Activated CD8-positive, alpha-beta T cell treated with anti-CD3 and anti-CD28 coated beads, Interleukin-2, amount 10 ng/mL, durations not matched to agents 7 days and 5 days (primary cell): ENCODE measurements around the gene ZBED5. TPM values are rescaled to one million over a fixed set of nuclear protein-coding genes. Genes with fewer than 3 reads are reported as not detected.
A peak's percentile ranks its signal among the peaks of the same experiment; 100 is the strongest.

Experiments
- ATAC-seq: fragments of 150-1000 bp; cut with Tn5 transposase; one replicate; pipeline ENCODE4 v1.10.0; 2021; ENCODE audit warnings: moderate library complexity
- CTCF ChIA-PET: fragments of 350-600 bp; sonication (Branson Sonifier 250); formaldehyde crosslinking; loops from one replicate; lab custom pipeline; 2021; ENCODE audit warnings: antibody characterized with exemption; lab: Charles Lee
- POLR2A ChIA-PET: fragments of 350-600 bp; sonication (Branson Sonifier 250); formaldehyde crosslinking; loops from one replicate; lab custom pipeline; 2021; ENCODE audit warnings: antibody characterized with exemption; lab: Charles Lee
- DNase-seq: peaks from one replicate; pipeline ENCODE4 v3.0.0-alpha.2; 2020
- H3K27ac Mint-ChIP-seq: one replicate; pipeline ENCODE4 v1.8.0; 2021; ENCODE audit warnings: mild to moderate bottlenecking, mixed read lengths
- H3K27me3 Mint-ChIP-seq: one replicate; pipeline ENCODE4 v1.8.0; 2021; ENCODE audit warnings: low read depth, mixed read lengths
- H3K36me3 Mint-ChIP-seq: one replicate; pipeline ENCODE4 v1.8.0; 2021; ENCODE audit warnings: low read depth, mixed read lengths
- H3K4me1 Mint-ChIP-seq: one replicate; pipeline ENCODE4 v1.8.0; 2021; ENCODE audit warnings: low read depth, mixed read lengths
- H3K4me3 Mint-ChIP-seq: one replicate; pipeline ENCODE4 v1.8.0; 2021; ENCODE audit warnings: mild to moderate bottlenecking, mixed read lengths
- H3K9me3 Mint-ChIP-seq: one replicate; pipeline ENCODE4 v1.8.0; 2022; ENCODE audit warnings: mixed read lengths; ENCODE audit not compliant: insufficient read depth
- total RNA-seq, 2 experiments: library from RNA; stranded (reverse); gene quantifications; one replicate each; pipeline ENCODE4 v1.2.3, GENCODE V29; 2021

The ZBED5 gene
- total RNA-seq, 2 experiments from 2014 or later = 33.7 to 35.6 TPM

GRCh38 chr11:10876158-10876557, 18.3 kb upstream of the ZBED5 start:
- no peak overlapping the region for H3K27ac Mint-ChIP-seq
- H3K4me1 Mint-ChIP-seq = peaks cover 12% of the 10 kb centered on the region
- no peak overlapping the region for H3K4me3 Mint-ChIP-seq
- ATAC-seq (no peak), DNase-seq (no peak)
- no peaks in the 10 kb centered on the region for H3K27me3 Mint-ChIP-seq
- peaks cover 30% of the 10 kb centered on the region for H3K9me3 Mint-ChIP-seq
- ChIA-PET CTCF (interaction anchor here (1.4 kb wide), 1 partner anchor 24 kb away, joined by 5 read pairs; no protein-coding TSS in a partner anchor), POLR2A (interaction anchor here (1.0 kb wide), 1 partner anchor 67 kb away, joined by 3 read pairs; the partner anchor contains the start of gene EIF4G2)
- peaks cover 32% of the 10 kb centered on the region for H3K36me3 Mint-ChIP-seq

DNA sequence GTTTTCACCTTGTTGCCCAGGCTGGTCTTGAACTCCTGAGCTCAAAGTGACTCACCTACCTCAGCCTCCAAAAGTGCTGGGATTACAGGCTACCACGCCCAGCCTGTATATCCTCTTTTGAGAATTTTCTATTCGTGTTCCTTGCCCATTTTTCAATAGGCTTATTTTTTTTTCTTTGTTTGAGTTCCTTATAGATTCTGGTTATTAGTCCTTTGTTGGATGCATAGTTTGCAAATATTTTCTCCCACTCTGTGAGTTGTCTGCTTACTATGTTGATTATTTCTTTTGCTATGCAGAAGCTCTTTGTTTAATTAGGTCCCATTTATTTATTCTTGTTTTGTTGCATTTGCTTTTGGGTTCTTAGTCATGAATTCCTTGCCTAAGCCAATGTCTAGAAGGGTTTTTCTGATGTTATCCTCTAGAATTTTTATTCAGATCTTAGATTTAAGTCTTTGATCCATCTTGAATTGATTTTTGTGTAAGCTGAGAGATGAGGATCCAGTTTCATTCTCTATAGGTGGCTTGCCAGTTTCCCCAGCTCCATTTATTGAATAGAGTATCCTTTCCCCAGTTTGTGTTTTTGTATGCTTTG, 17.7 kb upstream of the ZBED5 start:
- Mint-ChIP-seq H3K4me1 (peaks cover 12% of the 10 kb centered on the region), H3K36me3 (peaks cover 33% of the 10 kb centered on the region), H3K27me3 (no peaks in the 10 kb centered on the region), H3K4me3 (no peak overlapping the region), H3K9me3 (peaks cover 31% of the 10 kb centered on the region), H3K27ac (no peak overlapping the region)
- DNase-seq = no peak
- ChIA-PET POLR2A (interaction anchor here (1.0 kb wide), 1 partner anchor 67 kb away, joined by 3 read pairs; the partner anchor contains the start of gene EIF4G2), CTCF (interaction anchor here (0.8 to 1.4 kb wide), 3 partner anchors 25 to 143 kb away, joined by 3 to 5 read pairs (median 3); no protein-coding TSS in a partner anchor)
- no peak for ATAC-seq

- ATAC-seq = no peak
- Mint-ChIP-seq H3K9me3 (peaks cover 26% of the 10 kb centered on the region), H3K27ac (no peak overlapping the region), H3K4me3 (no peak overlapping the region), H3K36me3 (peaks cover 23% of the 10 kb centered on the region), H3K27me3 (no peaks in the 10 kb centered on the region), H3K4me1 (peaks cover 6% of the 10 kb centered on the region)
- DNase-seq = no peak
- ChIA-PET POLR2A (interaction anchor here (0.6 kb wide), 1 partner anchor 88 kb away, joined by 3 read pairs; no protein-coding TSS in a partner anchor), CTCF (no interaction called here)
Observed at GRCh38 chr11:10872097-10872496, 14.2 kb upstream of the ZBED5 start.

DNA sequence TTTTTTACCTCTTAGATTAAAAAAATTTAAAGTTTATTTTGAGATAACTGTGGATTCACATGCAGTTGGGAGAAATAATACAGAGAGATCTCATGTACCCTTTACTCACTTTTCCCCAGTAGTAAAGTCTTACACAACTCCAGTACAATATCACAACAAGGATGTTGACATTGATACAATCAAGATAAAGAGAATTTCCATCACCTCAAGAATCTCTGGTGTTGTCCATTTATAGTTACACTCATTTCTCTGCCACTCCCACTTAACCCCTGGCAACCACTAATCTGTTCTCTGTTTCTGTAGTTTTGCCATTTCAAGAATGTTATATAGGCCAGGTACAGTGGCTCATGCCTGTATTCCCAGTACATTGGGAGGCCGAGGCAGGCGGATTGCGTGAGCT, 10.5 kb upstream of the ZBED5 start:
- CTCF ChIA-PET = interaction anchor here (2.4 kb wide), 1 partner anchor 11 kb away, joined by 9 read pairs; no protein-coding TSS in a partner anchor
- POLR2A ChIA-PET = no interaction called here
- Mint-ChIP-seq H3K27me3 (no peaks in the 10 kb centered on the region), H3K27ac (no peak overlapping the region), H3K36me3 (peaks cover 18% of the 10 kb centered on the region), H3K9me3 (peaks cover 23% of the 10 kb centered on the region), H3K4me3 (no peak overlapping the region), H3K4me1 (peaks cover 11% of the 10 kb centered on the region)
- ATAC-seq (no peak), DNase-seq (no peak)

DNA sequence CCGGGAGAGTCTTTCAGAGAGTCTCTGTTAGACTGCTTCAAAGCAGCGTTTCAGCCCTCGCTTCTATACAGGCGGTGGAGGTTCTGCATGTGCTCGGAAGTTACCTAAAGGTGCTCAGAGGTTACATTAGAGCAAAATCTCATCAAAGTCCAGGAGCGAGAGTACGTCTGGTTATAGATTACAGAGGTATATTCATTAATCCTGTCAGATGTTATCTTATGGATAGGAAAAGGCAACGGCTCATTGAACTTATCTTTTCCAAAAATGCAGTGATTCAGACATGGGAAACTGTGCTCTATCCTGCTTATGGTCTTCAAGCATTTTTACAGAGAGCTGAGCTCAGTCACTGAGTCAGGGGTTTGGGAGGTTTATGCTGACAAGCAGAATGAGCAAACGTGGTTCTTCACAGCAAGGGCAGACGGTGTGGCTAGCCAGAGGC, 9.1 kb upstream of the ZBED5 start:
- H3K9me3 Mint-ChIP-seq = peaks cover 9% of the 10 kb centered on the region
- DNase-seq = no peak
- ChIA-PET POLR2A (no interaction called here), CTCF (no interaction called here)
- H3K27ac Mint-ChIP-seq = no peak overlapping the region
- ATAC-seq = no peak
- H3K36me3 Mint-ChIP-seq = peaks cover 7% of the 10 kb centered on the region
- H3K4me1 Mint-ChIP-seq = peaks cover 20% of the 10 kb centered on the region
- H3K4me3 Mint-ChIP-seq = no peak overlapping the region
- no peaks in the 10 kb centered on the region for H3K27me3 Mint-ChIP-seq

DNA sequence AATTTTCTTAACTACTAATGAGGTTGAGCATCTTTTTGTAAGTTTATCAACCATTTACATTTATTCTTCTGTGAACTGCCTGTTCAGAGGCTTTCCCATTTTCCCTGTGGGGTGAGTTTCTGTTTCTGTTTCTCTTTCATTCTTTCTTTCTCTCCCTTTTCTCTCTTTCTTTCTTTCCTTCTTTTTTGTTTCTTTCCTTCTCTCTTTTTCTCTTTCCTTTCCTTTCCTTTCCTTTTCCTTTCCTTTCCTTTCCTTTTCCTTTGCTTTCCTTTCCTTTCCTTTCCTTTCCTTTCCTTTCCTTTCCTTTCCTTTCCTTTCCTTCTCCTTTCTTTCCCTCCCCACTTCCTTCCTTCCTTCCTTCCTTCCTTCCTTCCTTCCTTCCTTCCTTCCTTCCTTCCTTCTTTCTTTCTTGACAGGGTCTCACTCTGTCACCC, 8.0 kb upstream of the ZBED5 start:
- H3K27ac Mint-ChIP-seq = no peak overlapping the region
- H3K36me3 Mint-ChIP-seq = peaks cover 2% of the 10 kb centered on the region
- H3K9me3 Mint-ChIP-seq = peaks cover 4% of the 10 kb centered on the region
- CTCF ChIA-PET = no interaction called here
- peaks cover 20% of the 10 kb centered on the region for H3K4me1 Mint-ChIP-seq
- DNase-seq (no peak), ATAC-seq (no peak)
- POLR2A ChIA-PET = no interaction called here
- no peaks in the 10 kb centered on the region for H3K27me3 Mint-ChIP-seq
- no peak overlapping the region for H3K4me3 Mint-ChIP-seq

DNA sequence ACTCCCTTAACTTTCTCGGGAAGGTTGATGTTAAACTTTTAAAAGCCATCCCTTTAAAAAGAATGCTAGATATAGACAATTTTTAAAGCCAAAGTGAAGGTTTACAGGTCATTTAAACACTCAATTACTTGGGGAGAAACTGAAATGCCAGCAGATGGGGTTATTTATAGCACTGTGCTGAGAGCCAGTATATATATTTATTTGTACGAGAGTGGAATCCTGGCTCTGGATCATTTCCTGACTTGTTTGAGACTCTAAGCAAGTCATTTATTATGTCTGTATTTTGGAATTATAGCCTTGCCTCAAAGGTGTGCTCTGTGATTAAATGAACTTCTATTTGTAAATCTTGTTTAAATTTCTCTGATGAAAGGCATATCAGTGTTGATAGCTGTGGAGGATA, 6.8 kb upstream of the ZBED5 start:
- H3K9me3 Mint-ChIP-seq = peaks cover 4% of the 10 kb centered on the region
- no peak overlapping the region for H3K27ac Mint-ChIP-seq
- H3K4me3 Mint-ChIP-seq = no peak overlapping the region
- peaks cover 26% of the 10 kb centered on the region for H3K4me1 Mint-ChIP-seq
- POLR2A ChIA-PET = no interaction called here
- peaks cover 2% of the 10 kb centered on the region for H3K36me3 Mint-ChIP-seq
- DNase-seq (no peak), ATAC-seq (no peak)
- H3K27me3 Mint-ChIP-seq = no peaks in the 10 kb centered on the region
- CTCF ChIA-PET = no interaction called here

DNA sequence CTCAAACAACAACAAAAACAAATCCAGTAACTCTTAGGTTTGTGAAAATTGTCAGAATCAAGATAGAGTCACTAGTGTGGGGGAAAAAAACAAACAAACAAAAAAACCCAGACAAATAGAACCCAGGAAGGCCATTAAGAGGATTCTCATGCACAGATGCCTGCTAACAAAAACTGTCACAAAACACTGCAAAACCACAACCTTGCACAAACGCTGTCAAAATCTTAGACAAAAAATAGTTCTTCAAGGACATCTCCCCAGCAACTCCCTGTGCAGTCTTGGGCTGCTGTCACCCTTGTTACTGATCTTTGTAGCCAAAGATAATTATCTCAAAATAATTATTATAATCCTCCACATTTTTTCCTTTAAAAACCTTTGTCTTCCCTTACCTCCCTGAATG, 4.6 kb upstream of the ZBED5 start:
- Mint-ChIP-seq H3K36me3 (peaks cover 4% of the 10 kb centered on the region), H3K4me1 (peaks cover 28% of the 10 kb centered on the region), H3K27me3 (no peaks in the 10 kb centered on the region), H3K9me3 (peaks cover 4% of the 10 kb centered on the region), H3K27ac (no peak overlapping the region), H3K4me3 (no peak overlapping the region)
- ATAC-seq = no peak
- CTCF ChIA-PET = interaction anchor here (1.2 kb wide), 1 partner anchor 17 kb away, joined by 6 read pairs; no protein-coding TSS in a partner anchor
- no peak for DNase-seq
- POLR2A ChIA-PET = interaction anchor here (1.3 kb wide), 1 partner anchor 53 kb away, joined by 8 read pairs; the partner anchor contains the start of gene EIF4G2

DNA sequence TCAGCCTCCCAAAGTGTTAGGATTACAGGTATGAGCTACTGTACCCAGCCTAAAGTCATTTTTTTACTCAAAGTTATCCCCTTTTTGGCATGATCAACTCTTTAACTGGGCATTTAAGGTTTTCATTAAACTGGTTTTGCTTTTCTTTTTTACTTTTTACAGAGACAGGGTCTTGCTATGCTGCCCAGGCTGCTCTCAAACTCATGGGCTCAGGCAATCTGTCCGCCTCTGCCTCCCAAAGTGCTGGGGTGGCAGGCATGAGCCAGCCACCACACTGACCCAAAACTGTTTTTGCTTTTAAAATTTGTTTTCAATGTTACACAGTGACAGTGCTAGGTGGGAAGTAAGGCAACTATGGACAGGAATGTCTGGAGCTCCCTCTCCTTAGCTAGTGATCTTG, 3.9 kb upstream of the ZBED5 start:
- POLR2A ChIA-PET = interaction anchor here (1.3 kb wide), 1 partner anchor 53 kb away, joined by 8 read pairs; the partner anchor contains the start of gene EIF4G2

GRCh38 chr11:10861047-10861446, 3.2 kb upstream of the ZBED5 start:
- CTCF ChIA-PET = no interaction called here
- no peak for DNase-seq
- POLR2A ChIA-PET = interaction anchor here (0.6 to 1.3 kb wide), 2 partner anchors 11 to 52 kb away, joined by 3 to 8 read pairs; partner anchors contain the start of gene EIF4G2
- ATAC-seq = no peak
- H3K4me3 Mint-ChIP-seq = no peak overlapping the region
- H3K36me3 Mint-ChIP-seq = peaks cover 9% of the 10 kb centered on the region
- H3K27ac Mint-ChIP-seq = no peak overlapping the region
- H3K4me1 Mint-ChIP-seq = peaks cover 31% of the 10 kb centered on the region
- H3K9me3 Mint-ChIP-seq = no peaks in the 10 kb centered on the region
- H3K27me3 Mint-ChIP-seq = no peaks in the 10 kb centered on the region

More for the DNA sequence above, 3.9 kb upstream of the ZBED5 start:
- Mint-ChIP-seq H3K27me3 (no peaks in the 10 kb centered on the region), H3K9me3 (peaks cover 4% of the 10 kb centered on the region), H3K4me3 (no peak overlapping the region), H3K27ac (no peak overlapping the region), H3K36me3 (peaks cover 7% of the 10 kb centered on the region), H3K4me1 (peaks cover 28% of the 10 kb centered on the region)
- DNase-seq = no peak
- ATAC-seq = no peak
- CTCF ChIA-PET = interaction anchor here (1.2 kb wide), 1 partner anchor 17 kb away, joined by 6 read pairs; no protein-coding TSS in a partner anchor

DNA sequence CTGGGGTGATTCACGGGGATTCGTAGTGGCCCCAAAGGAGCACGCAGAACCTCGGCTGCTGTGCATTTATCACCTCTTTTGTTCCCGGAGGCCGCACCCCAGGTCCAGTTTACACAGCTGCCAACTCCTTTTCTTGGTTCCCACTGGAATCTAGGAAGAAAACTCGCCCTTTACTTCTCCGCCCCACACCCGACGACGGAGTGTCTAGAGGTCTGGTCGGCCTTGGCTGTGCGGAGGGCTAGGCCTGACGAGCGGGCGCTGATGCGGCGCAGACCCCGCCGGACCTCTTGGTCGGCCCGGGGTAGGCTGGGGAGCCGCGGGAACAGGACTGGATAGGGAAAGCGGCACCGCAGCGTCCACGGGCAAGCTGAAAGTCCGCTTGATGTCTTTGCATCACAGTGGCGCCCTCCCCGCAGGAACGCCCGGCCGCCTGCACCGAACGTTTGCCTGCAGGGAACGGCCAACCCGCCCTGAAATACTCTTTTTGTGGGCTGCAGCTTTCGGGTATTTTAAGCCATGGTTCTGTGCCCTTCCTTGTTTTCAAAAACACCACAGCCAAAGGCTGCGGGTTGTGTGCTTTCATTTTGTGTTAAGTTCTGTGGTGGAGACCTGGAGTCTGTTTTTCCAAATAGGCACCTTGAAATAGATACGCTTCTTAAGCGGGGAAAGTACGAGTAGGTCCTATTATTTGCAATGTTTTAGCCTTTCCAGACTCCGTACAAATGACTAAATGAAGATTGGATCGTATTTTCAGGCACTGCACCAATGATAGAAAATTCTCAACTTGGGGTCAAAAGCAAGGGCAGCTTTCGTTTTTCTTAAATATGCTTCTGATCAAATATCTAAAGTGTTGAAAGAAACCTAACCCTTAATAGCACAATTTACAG, 829 bp upstream of the ZBED5 start:
- ATAC-seq (peak; percentile 37), DNase-seq (peak; percentile 62)
- Mint-ChIP-seq H3K9me3 (no peaks in the 10 kb centered on the region), H3K4me1 (peaks cover 37% of the 10 kb centered on the region), H3K27ac (peak overlapping the region; percentile 99), H3K36me3 (peaks cover 21% of the 10 kb centered on the region), H3K4me3 (peak overlapping the region; percentile 99), H3K27me3 (no peaks in the 10 kb centered on the region)
- CTCF ChIA-PET = interaction anchor here (1.0 to 3.3 kb wide), 8 partner anchors 20 to 453 kb away, joined by 3 to 21 read pairs (median 4); partner anchors contain the start of gene EIF4G2
- POLR2A ChIA-PET = interaction anchor here (0.9 to 4.3 kb wide), 10 partner anchors 9 to 66 kb away, joined by 3 to 226 read pairs (median 5); partner anchors contain the start of gene EIF4G2
